Activated CD4-positive, alpha-beta T cell treated with anti-CD3 and anti-CD28 coated beads, Interleukin-2, amount 50 U/mL, for 24 hours (primary cell): ENCODE results near the gene COPZ1.
"Not testable (repeated sequence)": the region's sequence is repeated elsewhere in the genome, so short reads cannot be mapped to it uniquely, and the experiment has no call there.

Experiments
- DNase-seq, 2 donors: peaks; one replicate each; pipeline ENCODE4 v3.0.0-alpha.2; 2020; ENCODE audit warnings: low read depth in 1 of 2, low spot score in 1 of 2

Gene COPZ1, protein sequence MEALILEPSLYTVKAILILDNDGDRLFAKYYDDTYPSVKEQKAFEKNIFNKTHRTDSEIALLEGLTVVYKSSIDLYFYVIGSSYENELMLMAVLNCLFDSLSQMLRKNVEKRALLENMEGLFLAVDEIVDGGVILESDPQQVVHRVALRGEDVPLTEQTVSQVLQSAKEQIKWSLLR

DNA sequence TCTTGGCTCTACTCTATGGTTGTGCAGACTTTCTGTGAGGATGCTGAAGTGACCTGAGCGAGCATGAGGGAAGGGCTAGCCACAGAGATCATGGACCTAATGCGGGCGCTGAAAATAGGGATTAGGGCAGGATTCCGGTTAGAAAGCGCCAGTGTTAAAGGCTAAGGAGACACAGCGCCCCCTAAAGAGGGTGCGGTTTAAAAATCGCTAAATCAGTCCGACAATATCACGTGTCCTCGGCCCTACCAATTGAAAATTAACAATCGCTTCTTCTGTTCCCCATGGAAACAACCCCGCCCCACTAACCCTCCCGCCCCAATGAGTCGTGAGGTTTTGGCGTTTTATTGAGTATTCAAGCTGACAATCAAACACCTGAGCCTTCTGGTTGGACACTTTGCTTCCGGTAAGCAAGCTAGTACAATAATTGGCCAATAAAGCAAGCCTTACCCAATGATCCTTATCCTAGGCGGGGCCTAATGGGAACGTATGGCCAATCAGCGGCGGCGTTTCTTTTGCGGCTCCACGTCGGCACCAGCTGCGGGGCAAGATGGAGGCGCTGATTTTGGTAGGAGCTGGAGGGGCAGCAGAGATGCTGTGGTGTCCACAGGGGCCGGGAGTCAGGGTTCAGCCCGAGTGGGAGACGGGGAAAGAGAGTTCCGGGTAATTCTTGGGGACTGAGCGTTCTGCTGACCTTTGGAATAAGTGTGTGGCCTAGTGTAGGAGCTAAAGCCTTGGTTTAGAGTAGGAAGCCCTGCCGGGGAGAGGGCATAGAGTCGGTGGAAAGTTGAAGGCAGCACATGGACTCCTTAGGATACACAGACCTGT lies at the start of gene COPZ1:
COPZ1 (plus strand) TSS at position 515 of the 825 bp plus-strand sequence; CDS start at position 548, 33 bp downstream.
- DNase-seq: peak; percentile 81 to 95

DNA sequence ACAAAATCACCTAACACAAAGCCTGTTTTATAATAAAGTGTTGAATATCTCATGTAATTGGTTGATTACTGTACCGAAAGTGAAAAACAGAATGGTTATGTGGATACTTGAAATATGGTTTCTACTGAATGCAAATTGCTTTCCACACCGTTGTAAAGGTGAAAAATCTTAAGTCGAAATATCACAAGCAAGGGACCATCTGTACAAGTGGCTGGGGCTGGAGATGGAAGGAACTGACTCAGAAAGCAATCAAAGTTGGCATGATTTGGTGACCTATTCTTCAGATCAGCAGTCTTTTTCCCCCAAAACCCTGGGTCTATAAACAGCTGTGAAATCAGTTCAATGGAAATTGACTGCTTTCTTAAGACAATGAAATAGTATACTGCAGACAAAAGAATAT lies 48.6 kb upstream of the COPZ1 start:
- DNase-seq: no peak

DNA sequence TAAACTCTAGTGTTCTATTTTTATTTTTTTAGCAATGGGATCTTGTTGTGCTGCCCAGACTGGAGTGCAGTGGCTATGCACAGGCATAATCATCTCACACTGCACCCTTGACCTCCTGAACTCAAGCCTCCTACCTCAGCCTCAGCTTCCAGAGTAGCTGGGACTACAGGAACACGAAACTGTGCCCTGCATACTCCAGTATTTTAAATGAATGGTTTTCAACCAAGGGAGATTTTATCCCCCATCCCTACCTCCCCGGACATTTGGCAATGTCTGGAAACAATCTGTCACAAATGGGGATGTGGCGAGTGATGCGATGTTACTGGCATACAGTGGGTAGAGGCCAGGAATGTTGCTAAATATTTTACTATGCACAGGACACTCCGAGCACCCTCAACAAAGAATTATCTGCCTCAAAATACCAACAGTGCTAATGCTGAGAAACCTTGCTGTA lies 47.1 kb upstream of the COPZ1 start:
- DNase-seq: no peak

- no peak for DNase-seq
Measured at GRCh38 chr12:54279227-54279631, 45.7 kb upstream of the COPZ1 start.

DNA sequence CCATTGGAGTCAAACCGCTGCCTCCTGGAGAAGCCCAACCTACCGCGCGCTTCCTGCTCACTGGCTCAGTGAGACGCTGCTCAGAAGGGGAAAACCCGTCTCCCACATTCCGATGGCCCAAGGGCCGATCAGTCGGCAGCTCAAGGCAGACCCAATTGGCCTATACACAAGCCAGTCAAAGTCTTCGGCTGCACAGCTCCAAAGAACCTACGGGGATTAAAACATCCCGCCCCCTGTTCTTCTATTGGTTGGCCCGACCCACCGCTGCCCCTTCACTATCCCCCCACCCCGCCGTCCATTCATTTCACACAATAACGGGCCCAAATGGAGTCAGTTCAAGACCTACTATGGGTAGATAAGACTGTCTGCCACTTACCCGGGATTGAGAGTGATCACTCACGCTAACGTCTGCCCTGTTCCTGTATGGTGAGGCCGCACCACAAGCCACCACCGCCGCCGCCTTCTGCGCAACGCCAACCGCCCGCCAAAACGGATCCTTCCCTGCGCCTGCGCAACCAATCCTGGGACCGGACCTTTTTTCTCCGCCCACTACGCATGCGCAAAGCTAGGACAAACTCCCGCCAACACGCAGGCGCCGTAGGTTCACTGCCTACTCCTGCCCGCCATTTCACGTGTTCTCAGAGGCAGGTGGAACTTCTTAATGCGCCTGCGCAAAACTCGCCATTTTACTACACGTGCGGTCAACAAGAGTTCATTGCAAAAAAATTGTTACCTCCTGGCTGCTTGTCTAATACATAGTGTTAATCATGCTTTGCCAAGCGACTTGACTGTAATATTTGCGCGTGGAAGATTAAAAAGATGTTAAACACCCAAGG lies 45.1 kb upstream of the COPZ1 start, which contains the start of gene CBX5:
CBX5 (minus strand) TSS at position 491 of the 836 bp plus-strand sequence. CDS start 22,472 bp downstream, outside the sequence.
- peak; percentile 98 to 100 for DNase-seq

DNA sequence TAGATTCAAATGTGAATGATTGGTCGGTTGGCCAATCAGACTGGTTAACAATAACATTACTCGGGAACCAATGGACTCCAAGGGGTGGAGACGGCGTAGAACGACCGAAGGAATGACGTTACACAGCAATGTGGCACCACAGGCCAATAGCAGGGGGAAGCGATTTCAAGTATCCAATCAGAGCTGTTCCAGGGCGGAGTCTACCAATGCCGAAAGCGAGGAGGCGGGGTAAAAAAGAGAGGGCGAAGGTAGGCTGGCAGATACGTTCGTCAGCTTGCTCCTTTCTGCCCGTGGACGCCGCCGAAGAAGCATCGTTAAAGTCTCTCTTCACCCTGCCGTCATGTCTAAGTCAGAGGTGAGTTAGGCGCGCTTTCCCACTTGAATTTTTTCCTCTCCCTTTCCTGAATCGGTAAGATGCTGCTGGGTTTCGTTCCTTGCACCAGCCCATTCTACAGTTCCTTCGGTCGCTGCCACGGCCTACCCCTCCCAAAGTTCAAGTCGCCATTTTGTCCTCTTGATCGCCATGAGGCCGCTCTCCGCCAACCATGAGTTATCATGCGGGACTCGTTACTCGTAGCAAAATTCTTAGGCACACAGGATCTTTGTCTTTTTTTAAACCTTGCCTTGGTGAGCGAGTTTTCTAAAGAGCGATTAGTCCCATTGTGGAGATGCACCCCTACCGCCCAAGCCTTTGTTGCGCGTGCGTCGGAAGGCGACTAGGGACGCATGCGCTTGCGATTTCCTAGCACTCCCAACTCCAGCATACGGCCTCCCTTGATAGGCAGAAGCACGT lies 44.3 kb upstream of the COPZ1 start, which contains the start of gene HNRNPA1:
HNRNPA1 (plus strand) TSS at position 259 of the 793 bp plus-strand sequence; CDS start at position 341, 82 bp downstream.
- DNase-seq: peak; percentile 76 to 97

DNA sequence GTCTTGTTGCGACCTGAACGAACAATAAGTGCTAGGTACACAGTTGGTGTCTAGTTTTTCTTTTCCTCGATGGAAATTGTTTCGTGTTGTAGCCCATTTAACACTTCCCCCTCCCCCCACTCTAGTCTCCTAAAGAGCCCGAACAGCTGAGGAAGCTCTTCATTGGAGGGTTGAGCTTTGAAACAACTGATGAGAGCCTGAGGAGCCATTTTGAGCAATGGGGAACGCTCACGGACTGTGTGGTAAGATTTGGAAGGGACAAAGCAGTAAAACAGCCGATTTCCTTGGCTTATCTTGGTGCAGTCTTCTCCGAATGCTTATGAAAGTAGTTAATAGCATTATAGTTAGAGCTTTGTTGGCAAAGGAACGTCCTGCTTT lies 43.7 kb upstream of the COPZ1 start:
- not testable (repeated sequence) for DNase-seq

- DNase-seq: not testable (repeated sequence)
Measured at GRCh38 chr12:54281694-54282093, 43.2 kb upstream of the COPZ1 start.

GRCh38 chr12:54282949-54283593 lies 41.9 kb upstream of the COPZ1 start:
- DNase-seq: no peak

DNA sequence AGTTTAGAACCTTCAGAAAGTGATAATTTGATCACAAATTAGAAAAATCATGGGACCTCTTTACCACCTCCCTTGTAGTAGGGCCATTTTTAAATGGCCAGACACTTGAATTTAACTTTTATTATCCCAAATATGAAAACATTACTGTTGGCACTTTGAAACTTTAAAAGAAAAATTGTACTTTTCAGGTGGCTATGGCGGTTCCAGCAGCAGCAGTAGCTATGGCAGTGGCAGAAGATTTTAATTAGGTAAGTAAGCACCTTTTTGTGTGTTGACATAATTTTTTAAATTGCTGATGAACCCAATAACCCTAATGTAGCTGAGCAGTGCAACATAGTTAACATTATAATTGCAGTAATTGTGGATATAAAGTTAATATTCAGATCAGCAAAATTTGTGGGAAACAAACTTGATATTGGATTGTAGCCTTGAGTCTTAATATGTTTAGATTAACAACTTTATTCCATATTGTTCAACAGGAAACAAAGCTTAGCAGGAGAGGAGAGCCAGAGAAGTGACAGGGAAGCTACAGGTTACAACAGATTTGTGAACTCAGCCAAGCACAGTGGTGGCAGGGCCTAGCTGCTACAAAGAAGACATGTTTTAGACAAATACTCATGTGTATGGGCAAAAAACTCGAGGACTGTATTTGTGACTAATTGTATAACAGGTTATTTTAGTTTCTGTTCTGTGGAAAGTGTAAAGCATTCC lies 40.7 kb upstream of the COPZ1 start:
- DNase-seq: not testable (repeated sequence)

DNA sequence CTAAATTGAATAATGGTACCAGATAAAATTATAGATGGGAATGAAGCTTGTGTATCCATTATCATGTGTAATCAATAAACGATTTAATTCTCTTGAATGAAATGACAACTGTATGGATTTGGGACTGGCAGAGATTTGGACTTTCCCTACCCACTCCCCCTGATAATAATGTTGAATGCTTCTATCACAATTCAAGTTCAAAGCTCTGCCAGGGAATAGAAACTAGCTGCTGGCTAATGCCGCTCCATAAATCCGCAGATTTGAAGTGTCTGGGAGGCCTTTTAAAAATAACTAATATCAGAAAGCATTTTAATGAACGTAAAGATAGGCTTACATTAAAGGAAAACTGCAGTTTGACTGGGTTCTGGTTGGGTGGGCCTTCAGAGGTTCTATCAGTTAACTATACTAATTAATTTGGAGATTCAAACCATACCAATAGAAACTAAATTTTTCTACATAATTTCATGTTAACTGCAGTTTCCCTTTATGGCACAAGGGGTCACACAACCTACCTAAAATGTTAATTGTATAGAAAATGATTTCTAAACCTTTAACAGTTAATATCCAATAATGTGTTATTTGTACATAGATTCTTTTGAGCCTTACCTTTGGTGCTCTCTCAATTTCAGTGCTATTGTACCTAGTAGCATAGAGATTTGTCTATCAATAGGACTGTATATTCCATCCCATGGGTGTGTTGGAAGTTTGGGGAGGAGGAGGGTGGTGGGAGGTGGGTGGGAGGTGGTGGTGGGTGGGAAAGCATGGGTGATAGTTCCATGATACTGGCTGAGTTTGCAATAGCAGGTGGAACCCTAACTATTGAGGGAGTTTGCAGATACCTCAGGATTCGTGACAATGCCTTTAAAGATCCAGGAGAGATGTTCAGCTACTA lies 39.5 kb upstream of the COPZ1 start:
- DNase-seq: no peak

- no peak for DNase-seq
Measured at GRCh38 chr12:54286042-54287030, 38.6 kb upstream of the COPZ1 start.

DNA sequence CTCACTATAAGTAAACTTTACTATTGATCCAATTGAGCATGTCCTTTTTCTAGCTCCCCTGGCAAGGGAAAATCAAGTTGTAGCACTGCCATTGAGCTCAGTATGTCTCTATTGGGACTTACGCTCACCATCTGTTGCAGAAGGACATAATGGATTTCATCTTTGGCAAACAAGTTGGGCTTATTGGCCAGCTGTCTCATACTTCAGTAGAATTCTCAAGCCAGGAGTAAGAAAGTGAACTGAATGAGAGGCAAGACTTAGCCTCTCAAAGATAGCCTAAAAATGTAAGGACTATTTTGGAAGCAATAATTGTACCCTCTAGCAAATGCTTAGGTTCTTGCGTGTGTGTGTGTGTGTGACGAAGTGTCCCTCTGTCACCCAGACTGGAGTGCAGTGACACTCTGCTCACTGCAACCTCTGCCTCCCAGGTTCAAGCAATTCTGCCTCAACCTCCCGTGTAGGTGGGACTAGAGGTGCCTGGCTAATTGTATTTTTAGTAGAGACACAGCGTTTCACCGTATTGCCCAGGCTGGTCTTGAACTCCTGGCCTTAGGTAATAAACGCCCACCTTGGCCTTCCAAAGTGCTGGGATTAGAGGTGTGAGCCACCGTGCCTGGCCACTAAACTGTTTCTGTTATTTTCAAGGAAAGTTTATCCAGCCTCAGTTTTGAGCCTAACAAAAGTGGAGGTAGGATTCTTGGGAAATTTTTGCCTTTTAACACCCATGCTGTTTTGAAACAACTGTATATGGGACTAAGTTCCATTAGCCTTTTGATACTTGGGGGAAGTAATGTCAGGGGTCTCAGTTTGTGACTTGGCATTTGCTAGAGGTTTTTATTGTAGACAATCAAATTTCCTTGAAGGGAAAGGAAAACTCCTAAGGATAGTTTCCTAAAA lies 37.4 kb upstream of the COPZ1 start:
- DNase-seq: peak in 1 of 2 donors; percentile 24

DNA sequence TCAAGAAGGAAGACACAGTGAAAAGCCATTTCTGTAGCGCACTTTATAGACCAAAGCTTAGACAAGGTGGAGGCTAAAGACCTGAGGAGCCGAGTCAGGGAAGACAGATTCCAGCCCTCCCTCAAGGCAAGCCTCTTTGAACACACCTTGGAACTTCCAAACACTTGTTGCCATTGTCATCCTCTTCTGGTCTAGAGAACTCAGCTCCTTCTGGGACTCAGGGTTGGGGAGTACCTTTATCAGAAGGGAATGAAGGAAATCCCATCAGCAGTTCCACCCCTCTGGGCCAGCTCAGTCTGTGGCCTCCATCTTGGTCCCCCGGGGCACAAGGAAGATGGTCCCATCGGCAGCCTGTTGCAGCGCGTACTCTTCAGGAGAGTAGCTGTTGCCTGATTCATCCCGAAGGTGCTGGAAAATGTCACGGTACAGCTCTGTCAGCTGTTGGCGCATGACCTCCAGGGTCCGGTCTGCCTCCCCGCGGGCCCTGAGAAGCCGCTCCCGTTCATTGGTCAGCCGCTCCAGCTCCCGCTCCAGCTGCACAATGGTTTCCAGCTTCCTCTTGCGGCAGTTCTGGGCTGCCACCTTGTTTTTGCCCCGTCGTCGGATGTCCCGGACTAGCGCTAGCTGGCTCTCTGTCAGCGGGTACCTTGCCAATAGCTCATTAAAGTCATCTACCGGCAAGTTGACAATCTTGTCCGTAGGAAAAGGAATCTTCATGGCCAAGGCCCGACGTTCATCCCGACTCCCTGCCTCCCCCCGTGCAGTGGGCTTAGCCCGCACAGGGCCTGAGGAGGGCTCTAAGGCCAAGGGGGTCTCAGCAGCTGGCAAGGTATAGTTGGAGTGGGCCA lies 32.6 kb upstream of the COPZ1 start:
- DNase-seq: no peak

DNA sequence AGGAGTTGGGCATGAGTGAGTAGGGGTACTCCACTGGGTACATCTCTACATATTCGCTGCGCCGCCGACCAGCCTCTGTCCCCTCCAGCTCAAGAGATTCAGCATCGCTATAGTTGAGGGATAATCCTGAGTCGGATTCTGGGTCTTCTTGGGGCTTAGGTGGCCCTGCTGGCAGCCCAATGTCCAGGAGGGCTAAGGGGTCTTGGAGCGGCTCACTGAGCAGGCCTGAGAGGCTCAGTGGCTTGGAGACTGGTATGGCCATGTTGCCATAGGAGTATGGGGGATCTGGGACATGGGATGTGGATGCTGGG lies 32.0 kb upstream of the COPZ1 start:
- no peak for DNase-seq
